Measurements from ENCODE around the gene AGPAT4.

DNA sequence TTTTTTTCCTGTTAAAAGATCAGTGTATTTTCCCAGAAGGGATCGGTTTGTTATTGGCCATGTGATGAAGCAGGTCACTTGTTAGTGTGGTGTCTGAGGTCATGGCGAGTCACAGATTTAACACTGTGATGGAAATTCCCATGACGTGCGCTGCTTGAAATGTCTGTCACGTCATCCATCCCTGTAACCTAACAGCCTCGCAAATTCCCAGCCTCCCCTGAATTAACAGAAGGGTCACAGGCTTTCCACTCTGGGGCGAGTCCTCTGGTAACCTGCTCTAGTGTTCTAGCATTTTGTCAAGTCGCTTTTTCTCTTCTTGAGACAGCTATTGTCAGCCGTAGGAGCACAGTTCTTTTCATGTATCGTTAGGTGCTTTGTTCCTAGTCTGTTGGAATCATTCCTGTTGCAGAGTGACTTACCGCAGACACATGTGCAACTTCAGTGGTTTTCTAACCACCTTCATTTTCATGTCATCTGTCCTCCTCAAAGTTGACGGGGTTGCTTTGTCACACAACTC is 145.1 kb downstream of the AGPAT4 start:
- TF ChIP-seq, protein P1, sequence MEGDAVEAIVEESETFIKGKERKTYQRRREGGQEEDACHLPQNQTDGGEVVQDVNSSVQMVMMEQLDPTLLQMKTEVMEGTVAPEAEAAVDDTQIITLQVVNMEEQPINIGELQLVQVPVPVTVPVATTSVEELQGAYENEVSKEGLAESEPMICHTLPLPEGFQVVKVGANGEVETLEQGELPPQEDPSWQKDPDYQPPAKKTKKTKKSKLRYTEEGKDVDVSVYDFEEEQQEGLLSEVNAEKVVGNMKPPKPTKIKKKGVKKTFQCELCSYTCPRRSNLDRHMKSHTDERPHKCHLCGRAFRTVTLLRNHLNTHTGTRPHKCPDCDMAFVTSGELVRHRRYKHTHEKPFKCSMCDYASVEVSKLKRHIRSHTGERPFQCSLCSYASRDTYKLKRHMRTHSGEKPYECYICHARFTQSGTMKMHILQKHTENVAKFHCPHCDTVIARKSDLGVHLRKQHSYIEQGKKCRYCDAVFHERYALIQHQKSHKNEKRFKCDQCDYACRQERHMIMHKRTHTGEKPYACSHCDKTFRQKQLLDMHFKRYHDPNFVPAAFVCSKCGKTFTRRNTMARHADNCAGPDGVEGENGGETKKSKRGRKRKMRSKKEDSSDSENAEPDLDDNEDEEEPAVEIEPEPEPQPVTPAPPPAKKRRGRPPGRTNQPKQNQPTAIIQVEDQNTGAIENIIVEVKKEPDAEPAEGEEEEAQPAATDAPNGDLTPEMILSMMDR (IDR thresholded peaks at IDR 0.05), result no peak
- TF ChIP-seq FOSL2 (IDR thresholded peaks at IDR 0.05) (no peak), FOSL2 (CRISPR knock-in tag; IDR thresholded peaks at IDR 0.05) (peak; percentile 6; the same call in 1 of the 2 replicates), BHLHE40 (IDR thresholded peaks at IDR 0.05; ENCODE audit: low read depth, low read length) (no peak), RAD21 (conservative IDR thresholded peaks at IDR 0.05 in 1 of 2, IDR thresholded peaks at IDR 0.05 in 1 of 2) (no peak)

Data from A549 (cell line).